NCI-H446 (cell line): ENCODE data around the gene MAN1B1.
"Not testable (repeated sequence)": the region's sequence is repeated elsewhere in the genome, so short reads cannot be mapped to it uniquely, and the experiment has no call there.

Experiments
- DNase-seq, 2 experiments: peaks; one replicate each; lab custom pipeline; 2025; lab: John Stamatoyannopoulos, UW

The MAN1B1 gene

GRCh38 chr9:137052998-137053943 is 33.5 kb upstream of the MAN1B1 start:
- DNase-seq, result no peak

GRCh38 chr9:137053944-137054931 is 32.5 kb upstream of the MAN1B1 start, which contains the start of gene ENTPD2:
Gene ENTPD2 (minus strand): TSS chr9:137054061. CDS start chr9:137053997, 64 bp downstream.
- no peak for DNase-seq

GRCh38 chr9:137054932-137055384 is 31.8 kb upstream of the MAN1B1 start:
- no peak for DNase-seq

GRCh38 chr9:137055385-137056364 is 31.1 kb upstream of the MAN1B1 start:
- peak; percentile 63 to 86 for DNase-seq

- DNase-seq, result no peak
Observed at GRCh38 chr9:137056739-137057415, 29.9 kb upstream of the MAN1B1 start.

- peak in 1 of 2 experiments; percentile 57 for DNase-seq
Observed at GRCh38 chr9:137057545-137057944, 29.2 kb upstream of the MAN1B1 start.

GRCh38 chr9:137058521-137059234 is 28.1 kb upstream of the MAN1B1 start:
- DNase-seq, result no peak

- DNase-seq, result no peak
Observed at GRCh38 chr9:137062384-137062783, 24.4 kb upstream of the MAN1B1 start.

GRCh38 chr9:137062798-137063197 is 24.0 kb upstream of the MAN1B1 start:
- not testable (repeated sequence) for DNase-seq

GRCh38 chr9:137063311-137064026 is 23.3 kb upstream of the MAN1B1 start:
- no peak for DNase-seq

GRCh38 chr9:137064027-137064879 is 22.5 kb upstream of the MAN1B1 start:
- peak in 1 of 2 experiments; percentile 10 for DNase-seq

GRCh38 chr9:137064880-137065164 is 22.0 kb upstream of the MAN1B1 start:
- DNase-seq, result no peak

- DNase-seq, result no peak
Observed at GRCh38 chr9:137065336-137065967, 21.3 kb upstream of the MAN1B1 start.

- DNase-seq, result no peak
Observed at GRCh38 chr9:137066096-137066861, 20.5 kb upstream of the MAN1B1 start.

- peak in 1 of 2 experiments; percentile 64 for DNase-seq
Observed at GRCh38 chr9:137067860-137068538, 18.8 kb upstream of the MAN1B1 start.
